IMR-90 (cell line): ENCODE results near the gene FEN1. TPM values are rescaled to one million over a fixed set of nuclear protein-coding genes. Genes with fewer than 3 reads are reported as not detected.

Source experiments
- ATAC-seq: fragments of 200-7000 bp; cut with Tn5 transposase; 2 replicates; pipeline ENCODE4 v1.9.1; 2020; ENCODE audit warnings: low read depth, mild to moderate bottlenecking, moderate library complexity
- BruUV-seq: library from RNA; stranded (reverse); fragments of 400-500 nt; replicated peaks from 2 replicates; lab custom pipeline; 2021; lab: Mats Ljungman, UMichigan
- CTCF ChIA-PET: fragments of 300-600 bp; formaldehyde crosslinking; extraction: SDS; loops from one replicate; lab custom pipeline; 2021; ENCODE audit warnings: antibody characterized with exemption; lab: Yijun Ruan, JAX
- POLR2A ChIA-PET: fragments of 300-600 bp; sonication (Branson Sonifier 250); formaldehyde crosslinking; loops from one replicate; lab custom pipeline; 2022; ENCODE audit warnings: antibody characterized with exemption; ENCODE audit not compliant: unreplicated experiment; lab: Charles Lee
- DNase-seq: peaks from one replicate; pipeline ENCODE4 v3.0.0; 2013
- H2AFZ ChIP-seq: replicated peaks from 2 replicates; pipeline ENCODE3; 2013; ENCODE audit warnings: low read length, mild to moderate bottlenecking; ENCODE audit not compliant: poor library complexity
- H2AK5ac ChIP-seq: 2 replicates; pipeline ENCODE4 v1.6.1; 2013; ENCODE audit warnings: low read depth, low read length, inconsistent platforms
- H2AK9ac ChIP-seq: replicated peaks from 2 replicates; pipeline ENCODE3; 2013; ENCODE audit warnings: mild to moderate bottlenecking, low read depth, low read length, moderate library complexity; ENCODE audit not compliant: poor library complexity
- H2BK120ac ChIP-seq: 2 replicates; pipeline ENCODE4 v1.6.1; 2013; ENCODE audit warnings: low read depth, low read length, inconsistent platforms
- H2BK15ac ChIP-seq: 3 replicates; pipeline ENCODE4 v1.6.1; 2013; ENCODE audit warnings: low read depth, low read length, inconsistent platforms
- H2BK20ac ChIP-seq: 2 replicates; pipeline ENCODE4 v1.6.1; 2013; ENCODE audit warnings: low read depth, mild to moderate bottlenecking, inconsistent platforms, low read length, moderate library complexity
- H2BK5ac ChIP-seq: 2 replicates; pipeline ENCODE4 v1.6.1; 2013; ENCODE audit warnings: mild to moderate bottlenecking, low read depth, low read length, inconsistent platforms; ENCODE audit not compliant: poor library complexity, severe bottlenecking
- H3K14ac ChIP-seq: replicated peaks from 2 replicates; pipeline ENCODE4 v1.6.1; 2013; ENCODE audit warnings: low read depth, low read length, inconsistent platforms
- H3K18ac ChIP-seq: 2 replicates; pipeline ENCODE4 v1.6.1; 2013; ENCODE audit warnings: low read depth, low read length, control low read depth
- H3K23ac ChIP-seq: 2 replicates; pipeline ENCODE4 v1.6.1; 2013; ENCODE audit warnings: low read depth, low read length, inconsistent platforms
- H3K27ac ChIP-seq: 2 replicates; pipeline ENCODE4 v1.5.1; 2013; ENCODE audit warnings: mild to moderate bottlenecking, control low read depth, low read length; ENCODE audit not compliant: insufficient read depth
- H3K27me3 ChIP-seq: 2 replicates; pipeline ENCODE4 v1.6.1; 2013; ENCODE audit warnings: low read length; ENCODE audit not compliant: control insufficient read depth, insufficient read depth
- H3K36me3 ChIP-seq: 2 replicates; pipeline ENCODE4 v1.6.1; 2013; ENCODE audit warnings: low read length, mixed read lengths; ENCODE audit not compliant: control insufficient read depth, insufficient read depth
- H3K4ac ChIP-seq: 2 replicates; pipeline ENCODE4 v1.6.1; 2013; ENCODE audit warnings: low read depth, low read length, inconsistent platforms
- H3K4me1 ChIP-seq: 2 replicates; pipeline ENCODE4 v1.6.1; 2013; ENCODE audit warnings: low read length, mixed read lengths; ENCODE audit not compliant: control insufficient read depth, insufficient read depth
- H3K4me2 ChIP-seq: 2 replicates; pipeline ENCODE4 v1.6.1; 2013; ENCODE audit warnings: low read depth, mild to moderate bottlenecking, control low read depth, low read length, moderate library complexity
- H3K4me3 ChIP-seq: 2 replicates; pipeline ENCODE4 v1.5.1; 2013; ENCODE audit warnings: low read depth, mild to moderate bottlenecking, control low read depth, low read length, moderate library complexity; ENCODE audit not compliant: insufficient read depth
- H3K56ac ChIP-seq: 2 replicates; pipeline ENCODE4 v1.6.1; 2013; ENCODE audit warnings: low read length, inconsistent platforms; ENCODE audit not compliant: insufficient read depth; ENCODE audit errors: extremely low read depth
- H3K79me1 ChIP-seq, 2 experiments: 2 replicates each; pipeline ENCODE4 v1.6.1; 2013; ENCODE audit warnings: low read length in 2 of 2, inconsistent platforms in 1 of 2, low read depth in 1 of 2
- H3K9ac ChIP-seq: 2 replicates; pipeline ENCODE4 v1.6.1; 2013; ENCODE audit warnings: low read depth, low read length, control low read depth
- H3K9me1 ChIP-seq: 2 replicates; pipeline ENCODE4 v1.6.1; 2013; ENCODE audit warnings: low read length, inconsistent platforms; ENCODE audit not compliant: insufficient read depth
- H3K9me3 ChIP-seq: 2 replicates; pipeline ENCODE4 v1.6.1; 2013; ENCODE audit warnings: low read length; ENCODE audit not compliant: control insufficient read depth, insufficient read depth
- H4K20me1 ChIP-seq: 2 replicates; pipeline ENCODE4 v1.6.1; 2013; ENCODE audit warnings: low read length, inconsistent platforms; ENCODE audit not compliant: insufficient read depth
- H4K5ac ChIP-seq: 2 replicates; pipeline ENCODE4 v1.6.1; 2013; ENCODE audit warnings: mild to moderate bottlenecking, low read depth, low read length, control low read depth
- H4K8ac ChIP-seq, 2 experiments: 2 replicates each; pipeline ENCODE4 v1.6.1; 2013; ENCODE audit warnings: low read depth in 2 of 2, low read length in 2 of 2, control low read depth in 1 of 2, inconsistent platforms in 1 of 2
- H4K91ac ChIP-seq: 2 replicates; pipeline ENCODE4 v1.6.1; 2013; ENCODE audit warnings: low read depth, low read length, inconsistent platforms; ENCODE audit not compliant: insufficient read depth
- BHLHE40 ChIP-seq: fragments of 150-350 bp; IDR thresholded peaks from 2 replicates; pipeline ENCODE4 v1.6.1; 2016; ENCODE audit warnings: mild to moderate bottlenecking, low read depth, low read length
- CEBPB ChIP-seq: IDR thresholded peaks from 2 replicates; pipeline ENCODE4 v1.6.1; 2012; ENCODE audit warnings: low read depth, low read length, improper control_type of control experiment
- MAFK ChIP-seq: IDR thresholded peaks from 2 replicates; pipeline ENCODE4 v1.6.1; 2012; ENCODE audit warnings: low read depth, low read length, improper control_type of control experiment
- MAZ ChIP-seq: IDR thresholded peaks from 2 replicates; pipeline ENCODE4 v1.6.1; 2012; ENCODE audit warnings: low read depth, mild to moderate bottlenecking, low read length, improper control_type of control experiment, moderate library complexity, borderline replicate concordance
- MXI1 ChIP-seq: IDR thresholded peaks from 2 replicates; pipeline ENCODE4 v1.6.1; 2012; ENCODE audit warnings: low read depth, mild to moderate bottlenecking, low read length, moderate library complexity, borderline replicate concordance
- NFE2L2 ChIP-seq: fragments of 150-350 bp; IDR thresholded peaks from 2 replicates; pipeline ENCODE4 v1.6.1; 2016; ENCODE audit warnings: low read depth, mild to moderate bottlenecking, low read length
- RCOR1 ChIP-seq: IDR thresholded peaks from 2 replicates; pipeline ENCODE4 v1.6.1; 2012; ENCODE audit warnings: mild to moderate bottlenecking, low read length, improper control_type of control experiment; ENCODE audit not compliant: insufficient replicate concordance
- RFX5 ChIP-seq: IDR thresholded peaks from 2 replicates; pipeline ENCODE4 v1.8.0; 2012; ENCODE audit warnings: low read depth, mild to moderate bottlenecking, low read length, moderate library complexity
- WGBS, 2 experiments: methylation state at CpG; one replicate each; pipeline versions ENCODE4 v1.1.5 to v1.1.7; 2013; ENCODE audit warnings: missing lambda C conversion rate in 2 of 2; ENCODE audit not compliant: insufficient read length in 1 of 2; ENCODE audit errors: extremely low coverage in 2 of 2; 5-methylcytosine and 5-hydroxymethylcytosine counted together
- dilution Hi-C: fragments of 300-500 bp; cut with HindIII; formaldehyde crosslinking; loops from one replicate; pipeline ENCODE4 v1.14.3; 2018; ENCODE audit warnings: low sequenced_read_pairs; ENCODE audit not compliant: unreplicated experiment
- in situ Hi-C: fragments of 300-500 bp; cut with MboI; formaldehyde crosslinking; loops from 3 replicates; pipeline ENCODE4 v1.14.3; 2019; ENCODE audit warnings: low sequenced_read_pairs, inconsistent platforms, mixed read lengths
- intact Hi-C: fragments of 100-400 bp; cut with micrococcal nuclease; formaldehyde crosslinking; loops from 2 replicates; pipeline ENCODE4 v1.10.0; 2022
- polyA plus RNA-seq, 3 experiments: library from polyadenylated mRNA; depleted of rRNA; stranded (reverse); fragments of >200 nt; gene quantifications; 2 replicates each; pipeline ENCODE4 v1.2.3, GENCODE V29; 2012; ENCODE audit warnings: low replicate concordance in 1 of 3
- total RNA-seq: library from RNA; depleted of rRNA; stranded (reverse); fragments of >200 nt; gene quantifications from 2 replicates; pipeline ENCODE4 v1.2.3, GENCODE V29; 2012
- TF ChIP-seq, protein P1 (sequence below): fragments of 150-350 bp; IDR thresholded peaks from 2 replicates; pipeline ENCODE4 v1.6.1; 2017; ENCODE audit warnings: mild to moderate bottlenecking, antibody characterized with exemption, low read length, low read depth

The FEN1 gene
- total and polyA plus RNA-seq, 2 of the 4 experiments (the other 2 are of a cell fraction) = 23.0 to 41.9 TPM

DNA sequence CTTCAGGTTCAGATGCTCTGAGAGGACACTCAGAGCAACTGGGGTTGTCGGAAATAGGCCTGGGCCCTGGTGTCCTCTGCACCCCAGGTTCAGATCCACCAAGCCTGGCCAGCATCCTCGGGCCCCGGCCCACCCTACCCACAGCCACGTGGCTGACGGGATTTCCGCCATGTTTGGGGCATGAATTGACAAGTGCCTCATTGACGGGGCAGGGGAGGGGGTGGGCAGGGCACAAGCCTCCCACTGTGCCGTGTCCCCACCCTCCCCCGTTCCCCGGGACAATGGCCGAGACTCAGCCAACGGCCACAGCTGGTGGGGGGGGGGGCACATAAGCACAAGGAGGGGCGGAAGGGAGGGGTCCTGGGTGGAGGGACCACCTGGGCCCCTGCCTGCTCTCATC lies 31.8 kb upstream of the FEN1 start:
- H3K18ac ChIP-seq = no peak overlapping the region
- no peaks in the 10 kb centered on the region for H4K20me1 ChIP-seq
- no peak overlapping the region for H2BK20ac ChIP-seq
- intact Hi-C loops (no loop called here), in situ Hi-C loops (no loop called here), dilution Hi-C loops (no loop called here)
- no peak overlapping the region for H3K4me3 ChIP-seq
- no CpG with 5 or more reads among the region's 13 CpGs for WGBS, 2 experiments
- H3K4me2 ChIP-seq = no peak overlapping the region
- H3K23ac ChIP-seq = no peak overlapping the region
- no peak overlapping the region for H3K9ac ChIP-seq
- DNase-seq (no peak), ATAC-seq (no peak)
- H3K36me3 ChIP-seq = no peaks in the 10 kb centered on the region
- H3K9me1 ChIP-seq = no peaks in the 10 kb centered on the region
- H2AK9ac ChIP-seq = no peak overlapping the region
- H4K5ac ChIP-seq = no peak overlapping the region
- H2BK120ac ChIP-seq = no peak overlapping the region
- no peak overlapping the region for H3K4ac ChIP-seq
- H2BK5ac ChIP-seq = no peak overlapping the region
- H4K8ac ChIP-seq = no peak overlapping the region
- BruUV-seq = no TSS peak
- no peaks in the 10 kb centered on the region; the same call in 1 of the 2 replicates for H3K27me3 ChIP-seq
- H4K91ac ChIP-seq = no peak overlapping the region
- no peak overlapping the region for H3K27ac ChIP-seq
- CTCF ChIA-PET = no interaction called here
- no peak overlapping the region for H2BK15ac ChIP-seq
- POLR2A ChIA-PET = no interaction called here
- H2AFZ ChIP-seq = no peak overlapping the region
- H3K9me3 ChIP-seq = no peaks in the 10 kb centered on the region
- no peak overlapping the region for H3K14ac ChIP-seq
- no peak for TF ChIP-seq MXI1
- no peak for TF ChIP-seq BHLHE40
- TF ChIP-seq RCOR1 = no peak
- no peak for TF ChIP-seq RFX5
- no peak for TF ChIP-seq NFE2L2
- TF ChIP-seq, protein P1, sequence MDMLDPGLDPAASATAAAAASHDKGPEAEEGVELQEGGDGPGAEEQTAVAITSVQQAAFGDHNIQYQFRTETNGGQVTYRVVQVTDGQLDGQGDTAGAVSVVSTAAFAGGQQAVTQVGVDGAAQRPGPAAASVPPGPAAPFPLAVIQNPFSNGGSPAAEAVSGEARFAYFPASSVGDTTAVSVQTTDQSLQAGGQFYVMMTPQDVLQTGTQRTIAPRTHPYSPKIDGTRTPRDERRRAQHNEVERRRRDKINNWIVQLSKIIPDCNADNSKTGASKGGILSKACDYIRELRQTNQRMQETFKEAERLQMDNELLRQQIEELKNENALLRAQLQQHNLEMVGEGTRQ = no peak
- no peak for TF ChIP-seq MAZ
- no peak for TF ChIP-seq CEBPB
- TF ChIP-seq MAFK = no peak
- H3K79me1 ChIP-seq = 0 out of 4 replicates have a peak, but pooled peaks cover 0 to 3% of the 10 kb centered on the region in 2 experiments
- H3K56ac ChIP-seq = no peak overlapping the region
- peaks cover 9% of the 10 kb centered on the region for H3K4me1 ChIP-seq
- no peak overlapping the region; the same call in 1 of the 2 replicates for H2AK5ac ChIP-seq
